ENCODE measurements around the gene PIGH. TPM values are rescaled to one million over a fixed set of nuclear protein-coding genes. Genes with fewer than 3 reads are reported as not detected.

Gene PIGH
- total and polyA plus RNA-seq, 12 donors, result 9.0 to 23.3 (median 10.3) TPM

GRCh38 chr14:67569651-67570290, 30.3 kb downstream of the PIGH start:
- Histone ChIP-seq H3K36me3 (no peaks in the 10 kb centered on the region), H3K27me3 (no peaks in the 10 kb centered on the region), H3K4me1 (no peaks in the 10 kb centered on the region), H3K4me3 (no peak overlapping the region), H3K9me3 (no peaks in the 10 kb centered on the region), H3K27ac (no peak overlapping the region)
- intact Hi-C loops (cut with DNase I), result loop anchor here in 9 of 10 donors (2.0 to 10.0 kb wide), 6 partner anchors 42 to 143 kb away; no protein-coding TSS in a partner anchor
- TF ChIP-seq CTCF (IDR thresholded peaks at IDR 0.05), result no peak
- 86 to 87% methylated on average over 4 of the region's 4 CpGs for WGBS, 2 donors
- no peak for DNase-seq
- no peak for ATAC-seq

- 76 to 80% methylated on average over 11 of the region's 11 CpGs for WGBS, 2 donors
- no peak overlapping the region for H3K4me3 ChIP-seq
- intact Hi-C loops (cut with DNase I), result loop anchor here in 3 of 10 donors (2.0 to 5.0 kb wide), 2 partner anchors 42 to 140 kb away; no protein-coding TSS in a partner anchor
- H3K27ac ChIP-seq, result no peak overlapping the region
- ATAC-seq (no peak), DNase-seq (no peak)
- H3K4me1 ChIP-seq, result no peaks in the 10 kb centered on the region
- no peak for TF ChIP-seq CTCF (IDR thresholded peaks at IDR 0.05)
- H3K36me3 ChIP-seq, result no peaks in the 10 kb centered on the region
- H3K9me3 ChIP-seq, result no peaks in the 10 kb centered on the region
- H3K27me3 ChIP-seq, result no peaks in the 10 kb centered on the region
These were observed 30.9 kb downstream of the PIGH start for GRCh38 chr14:67569011-67569650.

GRCh38 chr14:67567654-67568053, 32.4 kb downstream of the PIGH start:
- Histone ChIP-seq H3K9me3 (no peaks in the 10 kb centered on the region), H3K27me3 (no peaks in the 10 kb centered on the region), H3K4me1 (no peaks in the 10 kb centered on the region), H3K36me3 (no peaks in the 10 kb centered on the region), H3K4me3 (no peak overlapping the region), H3K27ac (no peak overlapping the region)
- ATAC-seq, result no peak
- TF ChIP-seq CTCF (IDR thresholded peaks at IDR 0.05), result no peak
- intact Hi-C loops (cut with DNase I), result loop anchor here in 3 of 10 donors (2.0 to 5.0 kb wide), 2 partner anchors 40 to 139 kb away; no protein-coding TSS in a partner anchor
- no peak for DNase-seq
- WGBS, 2 donors, result 70 to 88% methylated on average over 3 of the region's 3 CpGs

GRCh38 chr14:67566908-67567307, 33.2 kb downstream of the PIGH start:
- DNase-seq, result no peak
- 78 to 89% methylated on average over 6 of the region's 6 CpGs for WGBS, 2 donors
- no peak for ATAC-seq

More at GRCh38 chr14:67566908-67567307, 33.2 kb downstream of the PIGH start:
- H3K4me1 ChIP-seq, result no peaks in the 10 kb centered on the region
- H3K9me3 ChIP-seq, result no peaks in the 10 kb centered on the region
- intact Hi-C loops (cut with DNase I), result loop anchor here in 3 of 10 donors (5.0 kb wide), 1 partner anchor 40 kb away; no protein-coding TSS in a partner anchor
- no peaks in the 10 kb centered on the region for H3K27me3 ChIP-seq
- no peak overlapping the region for H3K4me3 ChIP-seq
- no peak overlapping the region for H3K27ac ChIP-seq
- TF ChIP-seq CTCF (IDR thresholded peaks at IDR 0.05), result no peak
- no peaks in the 10 kb centered on the region for H3K36me3 ChIP-seq

Measured in heart right ventricle (tissue), 16 donors.